Stimulated activated CD8-positive, alpha-beta memory T cell treated with anti-CD3 and anti-CD28 coated beads, Interleukin-12 subunit alpha, Interleukin-12 subunit beta, amount 100 ng/mL, for 24 hours (primary cell): ENCODE results near the gene RBPJL.
"Not testable (repeated sequence)": the region's sequence is repeated elsewhere in the genome, so short reads cannot be mapped to it uniquely, and the experiment has no call there.

Source experiments
- DNase-seq: peaks from one replicate; pipeline ENCODE4 v3.0.0-alpha.2; 2020; ENCODE audit errors: extremely low read depth

The RBPJL gene

DNA sequence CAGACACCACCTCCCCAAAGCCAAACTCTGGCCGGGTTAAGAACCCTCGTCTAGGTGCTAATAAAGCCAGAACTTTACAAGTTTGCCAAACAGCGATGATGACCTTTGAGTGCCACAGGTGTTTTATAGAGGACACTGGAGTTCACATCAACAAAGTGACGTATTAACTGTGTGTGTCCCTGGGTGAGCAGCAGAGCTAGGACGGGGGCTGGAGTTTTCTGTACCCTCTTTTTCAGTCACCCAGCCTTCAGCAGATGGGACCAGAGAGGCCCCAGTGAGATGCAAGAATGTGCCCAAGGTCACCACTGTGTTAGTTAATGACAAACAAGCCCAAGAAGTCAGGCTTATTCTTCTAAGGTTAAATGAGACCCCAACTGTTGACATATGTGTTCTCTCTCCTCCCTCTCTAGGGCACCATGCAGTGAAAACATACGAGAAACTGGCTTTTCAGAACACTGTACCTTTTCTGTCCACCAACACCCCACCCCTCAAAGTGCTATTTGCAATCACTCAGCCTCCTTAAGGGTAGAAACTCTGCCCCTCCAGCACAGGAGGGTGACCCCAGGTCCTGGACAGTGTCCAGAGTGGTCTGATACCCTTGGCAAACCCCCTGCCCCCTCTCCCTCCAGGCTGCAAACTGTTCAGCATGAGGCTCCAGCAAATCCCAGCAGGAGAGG is 36.4 kb downstream of the RBPJL start:
- DNase-seq = no peak

DNA sequence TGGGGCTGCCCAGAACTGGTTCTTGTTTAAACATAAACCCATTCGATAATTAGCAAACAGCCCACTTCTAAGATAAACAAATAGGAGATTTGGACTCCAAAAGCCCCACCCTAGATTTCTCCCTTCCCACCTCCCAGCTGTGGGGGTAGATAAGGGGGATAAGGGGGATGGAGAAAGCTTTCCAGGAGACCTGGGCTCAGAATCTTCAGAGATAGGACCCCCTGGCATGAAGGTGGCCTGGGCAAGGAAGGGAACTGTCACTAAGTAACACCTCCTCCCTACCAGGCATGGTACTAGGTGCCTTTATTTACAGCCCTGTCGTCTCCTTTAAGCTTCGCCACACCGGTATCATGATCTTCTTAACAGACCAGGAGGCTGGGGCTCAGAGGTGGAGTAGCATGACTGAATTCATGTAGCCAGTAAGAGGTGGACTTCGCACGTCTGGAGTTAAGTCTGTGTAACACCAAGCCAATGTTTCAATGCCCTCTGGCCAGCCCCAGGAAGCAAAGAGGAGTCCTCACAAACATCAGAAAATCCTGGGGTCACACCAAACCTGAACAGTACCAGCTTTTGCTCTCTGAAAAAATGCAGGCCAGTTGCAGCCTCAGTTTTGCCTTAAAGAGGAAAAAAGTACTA is 37.0 kb downstream of the RBPJL start:
- DNase-seq = no peak

DNA sequence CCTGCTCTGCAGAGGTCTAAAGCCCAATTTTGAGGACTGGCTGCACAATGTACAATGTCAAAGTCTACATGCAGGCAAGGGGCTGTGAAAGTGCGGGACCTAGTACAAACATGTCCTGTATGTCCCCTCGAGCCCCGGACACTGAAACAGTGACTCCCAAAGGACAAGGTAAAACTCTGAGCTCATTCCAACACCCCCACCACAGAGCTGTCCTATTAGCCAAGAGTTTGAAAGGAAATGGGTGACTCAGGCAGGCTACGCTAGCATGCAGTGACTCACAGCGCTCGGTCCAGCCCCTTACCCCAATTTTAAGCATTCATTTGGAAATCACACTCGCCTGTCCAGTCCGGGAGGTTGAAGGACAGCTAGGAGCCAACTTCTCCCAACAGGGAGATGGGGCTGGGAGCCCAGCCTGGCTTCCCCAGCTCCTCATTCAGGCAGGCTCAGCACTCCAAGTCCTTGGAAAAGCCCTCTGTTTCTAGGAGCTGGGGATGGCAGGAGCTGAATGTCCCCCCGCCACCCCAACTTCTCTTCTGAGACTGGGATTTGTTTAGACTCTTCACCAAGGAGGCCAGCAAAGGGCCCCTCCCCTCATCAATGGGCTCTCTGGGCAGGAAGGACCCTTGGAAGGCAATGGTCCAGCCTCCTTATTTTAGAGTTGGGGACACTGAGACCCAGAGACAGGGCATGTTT is 37.7 kb downstream of the RBPJL start:
- no peak for DNase-seq

DNA sequence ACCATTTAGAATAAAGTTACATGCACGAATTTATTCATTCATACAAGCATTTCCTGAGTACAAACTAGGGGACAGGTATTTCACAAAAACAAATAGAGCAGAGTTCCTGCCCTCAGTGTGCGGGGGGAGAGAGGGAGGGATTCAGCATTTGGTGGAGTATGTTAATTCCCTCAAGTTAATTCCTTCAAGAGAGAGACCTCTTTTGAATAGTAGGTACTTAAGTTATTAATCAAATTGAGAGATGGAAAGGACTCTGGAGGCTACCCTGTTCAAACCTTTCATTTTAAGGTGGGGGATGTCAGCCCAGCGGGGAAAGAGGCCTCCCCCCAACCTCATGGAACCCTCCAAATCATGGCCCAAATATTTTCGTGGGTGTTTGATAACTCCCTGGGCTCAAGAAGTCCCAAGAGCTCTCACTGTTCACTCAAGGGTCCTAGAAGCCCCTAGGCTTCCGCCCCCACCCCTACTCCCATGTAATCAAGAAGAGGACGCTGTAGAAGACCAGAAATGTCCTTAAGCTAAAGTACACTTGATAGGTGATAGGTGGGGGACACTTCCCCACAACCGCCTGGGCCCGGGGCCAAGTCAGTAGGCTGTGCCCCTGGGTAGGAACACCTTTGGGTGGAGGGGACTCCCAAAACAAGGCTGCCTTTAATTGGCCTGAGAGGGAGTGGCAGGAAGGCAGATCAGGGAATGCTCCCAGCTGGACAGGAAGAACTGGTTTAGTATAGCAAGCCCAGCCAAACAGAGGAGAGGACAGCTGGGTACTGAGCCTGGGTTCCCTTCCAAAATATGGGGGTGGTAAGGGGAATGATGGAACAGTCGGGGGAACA is 38.7 kb downstream of the RBPJL start:
- DNase-seq = no peak

DNA sequence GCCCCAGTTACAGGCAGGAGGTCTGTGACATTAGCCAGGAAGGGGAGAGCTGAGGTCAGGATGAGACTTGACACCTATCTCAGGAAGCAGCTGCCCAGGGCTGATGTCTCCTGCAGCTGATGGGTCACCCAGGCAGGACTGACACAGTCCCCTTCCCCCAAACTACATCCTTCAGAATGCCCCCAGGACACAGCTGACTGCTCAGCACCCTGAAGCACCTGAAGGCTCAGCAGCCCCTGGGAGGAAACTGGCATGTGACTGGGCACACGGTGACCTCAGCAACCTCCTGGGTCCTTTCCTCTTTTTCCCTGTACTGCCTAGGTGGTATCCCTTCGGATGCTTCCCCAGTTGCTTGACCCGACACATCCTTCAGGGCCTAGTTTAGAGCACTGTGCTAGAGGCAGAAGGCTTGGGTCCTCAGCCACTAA is 39.7 kb downstream of the RBPJL start:
- DNase-seq = no peak

DNA sequence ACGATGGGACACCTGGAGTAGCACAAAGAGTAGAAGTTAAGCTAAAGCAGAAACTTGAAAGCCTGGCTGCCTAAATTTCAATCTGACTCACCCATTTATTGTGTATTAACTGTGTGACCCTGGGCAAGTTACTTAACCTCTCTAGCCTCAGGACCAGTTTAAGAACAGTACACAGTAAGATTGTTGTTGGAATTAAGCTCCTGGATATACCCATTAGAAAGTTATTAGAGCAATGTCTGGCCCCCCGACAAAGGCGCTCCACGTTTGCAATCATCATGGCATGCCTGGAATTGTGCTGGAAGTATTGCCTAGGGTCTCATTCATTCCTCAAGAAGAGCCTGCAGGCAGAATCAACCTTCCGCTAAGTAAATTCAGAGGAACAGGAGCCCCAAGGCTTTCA is 40.2 kb downstream of the RBPJL start:
- no peak for DNase-seq

DNA sequence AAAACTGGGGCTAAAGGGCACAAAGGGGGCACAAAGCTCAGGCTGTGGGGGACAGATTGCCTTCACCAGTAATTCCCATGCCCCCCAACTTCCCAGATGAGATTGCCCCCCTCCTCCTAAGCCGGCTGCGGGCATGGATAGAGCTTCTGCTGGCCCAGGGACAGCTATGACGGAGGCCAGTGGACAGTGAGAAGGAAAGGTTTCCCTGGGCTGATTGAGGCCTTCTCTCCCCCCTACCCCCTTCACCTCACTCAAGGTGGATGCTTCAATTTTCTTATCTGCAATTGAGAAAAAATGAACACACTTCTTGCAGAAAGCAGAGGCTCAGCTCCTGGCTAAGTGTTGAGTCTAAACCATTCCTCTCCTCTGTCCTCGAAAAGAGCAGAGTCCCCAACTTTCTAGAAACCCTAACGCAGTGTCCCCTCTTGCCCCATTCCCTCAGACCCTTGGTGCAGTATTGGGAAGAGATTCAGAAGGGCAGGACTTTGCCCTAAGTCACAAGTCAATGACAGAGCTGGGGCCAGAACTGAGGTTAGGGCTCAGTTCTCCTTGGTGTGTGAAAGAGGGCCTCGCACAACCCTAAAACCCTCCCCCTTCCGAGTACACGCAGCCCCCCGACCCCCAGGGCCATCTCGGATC is 40.8 kb downstream of the RBPJL start:
- no peak for DNase-seq

DNA sequence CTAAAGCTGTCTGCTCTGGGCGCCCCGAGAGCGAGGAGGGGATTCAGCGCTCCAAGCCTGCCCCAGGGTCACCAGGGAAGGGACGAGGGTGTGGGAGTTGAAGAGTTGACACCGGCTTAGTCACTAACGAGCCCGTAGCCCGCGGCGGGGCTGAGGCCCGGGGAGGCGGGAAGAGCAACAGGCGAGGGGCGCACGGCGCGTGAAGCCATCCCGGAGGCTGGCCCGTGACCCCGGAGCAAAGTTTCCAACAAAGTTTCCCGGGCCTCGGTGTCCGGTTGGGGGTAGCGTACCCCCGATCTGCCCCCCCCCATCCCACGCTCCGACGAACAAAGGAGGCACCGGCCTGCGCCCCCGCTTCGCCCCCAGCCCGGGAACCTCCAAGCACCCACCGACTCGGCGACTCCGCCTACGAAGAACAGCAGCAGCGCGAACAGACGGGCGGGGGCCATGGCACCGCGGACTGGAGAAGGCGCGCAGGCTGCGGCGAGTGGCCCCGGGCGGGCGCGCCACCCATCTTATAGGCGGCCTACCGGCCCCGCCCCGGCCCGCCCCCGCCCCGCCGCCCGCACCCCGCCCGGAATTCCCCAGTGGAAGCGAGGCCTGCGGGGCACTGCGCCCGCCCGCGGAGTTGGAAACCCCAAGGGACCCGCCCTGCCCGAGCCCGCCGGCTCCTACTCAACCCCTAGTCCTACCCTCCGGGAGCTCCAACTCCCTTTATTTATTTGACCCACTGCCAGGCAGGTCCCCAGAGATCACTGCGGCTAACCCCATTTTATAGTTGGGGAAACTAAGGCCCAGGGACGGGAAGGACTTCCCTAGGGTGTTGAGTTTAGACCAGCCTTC is 41.5 kb downstream of the RBPJL start, which contains the start of gene SDC4:
Gene SDC4 (minus strand): TSS at position 489 of the 843 bp plus-strand sequence. CDS start 40 bp downstream, at position 449.
- DNase-seq = peak; percentile 31

DNA sequence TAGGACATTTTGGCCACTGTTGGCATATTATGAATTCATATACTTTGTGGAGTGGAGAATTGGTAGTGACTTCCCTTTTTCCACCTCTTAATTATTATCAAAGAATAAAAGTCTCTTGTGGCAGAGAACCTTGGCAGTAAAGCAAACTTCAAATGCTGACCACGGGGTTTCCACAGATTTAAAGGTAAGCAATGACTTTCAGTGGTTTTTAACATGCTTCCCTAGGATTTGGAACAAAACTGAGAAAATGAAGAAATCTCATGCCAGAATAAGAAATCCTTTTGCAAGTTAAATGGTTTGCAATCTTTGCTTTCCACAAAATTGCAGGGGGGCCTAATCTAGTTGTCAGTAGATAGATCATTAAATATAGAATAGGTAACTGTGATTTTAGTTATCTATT is 43.6 kb downstream of the RBPJL start:
- no peak for DNase-seq

DNA sequence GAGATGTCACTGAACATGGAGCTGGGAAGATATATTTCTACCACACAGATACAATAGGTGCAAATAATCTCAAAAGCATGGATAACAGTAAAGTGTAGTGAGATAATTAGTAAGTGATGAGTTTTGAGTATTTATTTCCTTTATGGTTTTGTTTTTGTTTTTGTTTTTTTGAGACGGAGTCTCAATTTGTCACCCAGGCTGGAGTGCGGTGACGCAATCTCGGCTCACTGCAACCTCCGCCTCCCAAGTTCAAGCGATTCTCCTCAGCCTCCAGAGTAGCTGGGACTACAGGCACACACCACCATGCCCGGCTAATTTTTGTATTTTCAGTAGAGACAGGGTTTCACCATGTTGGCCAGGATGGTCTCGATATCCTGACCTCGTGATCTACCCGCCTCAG is 44.2 kb downstream of the RBPJL start:
- DNase-seq = not testable (repeated sequence)

DNA sequence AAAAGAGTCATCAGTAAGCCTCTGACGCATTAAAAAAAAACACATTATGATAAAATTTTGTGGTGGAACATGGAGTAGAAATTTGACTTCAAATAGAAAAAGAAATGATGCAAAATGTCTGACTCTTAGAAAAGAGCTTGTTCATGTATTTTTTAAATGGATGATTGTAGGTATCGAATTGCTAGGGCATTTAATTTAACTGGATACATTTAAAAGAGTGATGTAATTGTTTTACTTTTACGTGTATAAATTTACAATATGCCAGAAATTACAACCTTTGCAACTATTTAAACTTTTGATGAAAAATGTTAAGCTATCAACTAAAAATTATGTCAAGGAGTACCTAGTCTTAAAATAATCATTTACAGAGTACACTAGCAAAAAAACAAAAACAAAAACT is 46.1 kb downstream of the RBPJL start:
- DNase-seq = no peak

DNA sequence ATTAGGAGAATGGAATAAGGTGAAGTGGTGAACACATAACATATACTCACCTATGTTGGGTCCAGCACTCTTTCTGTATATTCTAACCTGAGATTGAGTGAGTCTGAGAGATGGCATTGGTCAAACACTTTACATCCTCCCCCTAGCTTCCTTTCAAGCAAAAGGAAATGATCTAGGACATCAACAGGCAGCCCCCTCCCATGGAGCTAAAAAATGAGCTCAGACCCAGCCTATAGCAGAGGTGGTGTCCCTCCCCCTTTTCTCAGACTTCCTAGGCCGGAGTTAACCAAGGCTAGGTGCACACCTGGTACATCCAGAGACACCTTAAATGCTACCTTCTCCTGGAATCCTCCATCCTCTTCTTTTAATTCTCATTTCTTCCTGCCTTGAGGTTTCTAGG is 47.1 kb downstream of the RBPJL start:
- no peak for DNase-seq

DNA sequence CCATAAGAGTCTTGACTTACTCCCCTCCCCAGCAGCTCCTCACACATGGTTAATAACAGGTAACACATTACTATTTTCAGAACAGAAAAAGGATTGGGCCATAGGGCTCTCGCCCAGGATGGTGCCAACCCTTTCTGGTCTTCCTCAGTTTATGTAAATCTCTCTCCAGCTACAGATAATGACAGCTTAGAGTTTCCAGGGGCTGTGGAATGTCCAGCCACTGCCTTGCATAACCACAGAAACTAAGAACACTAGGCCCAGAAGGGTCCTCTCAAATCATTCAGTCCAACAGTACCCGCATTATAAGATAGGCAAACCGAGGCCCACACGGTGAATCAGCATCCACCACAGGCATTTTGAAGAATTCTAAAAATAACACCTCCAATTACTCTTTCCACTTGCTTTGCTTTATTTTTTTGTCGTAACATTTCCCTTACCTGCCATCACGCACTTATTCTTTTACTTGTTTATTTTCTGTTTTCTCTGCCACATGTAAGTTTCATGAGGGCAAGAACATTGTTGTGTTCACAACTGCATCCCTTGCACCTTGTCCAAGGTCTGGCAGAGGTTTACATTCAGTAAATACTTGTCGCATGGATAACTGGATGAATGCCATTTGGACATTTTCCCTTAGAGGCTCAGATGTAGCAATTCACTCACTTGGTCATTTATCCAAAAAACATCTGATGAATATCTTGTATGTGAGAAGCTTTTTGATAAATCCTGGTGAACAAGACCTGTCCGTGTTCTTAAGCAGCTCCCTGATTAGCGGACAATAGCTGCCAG is 48.0 kb downstream of the RBPJL start:
- no peak for DNase-seq

DNA sequence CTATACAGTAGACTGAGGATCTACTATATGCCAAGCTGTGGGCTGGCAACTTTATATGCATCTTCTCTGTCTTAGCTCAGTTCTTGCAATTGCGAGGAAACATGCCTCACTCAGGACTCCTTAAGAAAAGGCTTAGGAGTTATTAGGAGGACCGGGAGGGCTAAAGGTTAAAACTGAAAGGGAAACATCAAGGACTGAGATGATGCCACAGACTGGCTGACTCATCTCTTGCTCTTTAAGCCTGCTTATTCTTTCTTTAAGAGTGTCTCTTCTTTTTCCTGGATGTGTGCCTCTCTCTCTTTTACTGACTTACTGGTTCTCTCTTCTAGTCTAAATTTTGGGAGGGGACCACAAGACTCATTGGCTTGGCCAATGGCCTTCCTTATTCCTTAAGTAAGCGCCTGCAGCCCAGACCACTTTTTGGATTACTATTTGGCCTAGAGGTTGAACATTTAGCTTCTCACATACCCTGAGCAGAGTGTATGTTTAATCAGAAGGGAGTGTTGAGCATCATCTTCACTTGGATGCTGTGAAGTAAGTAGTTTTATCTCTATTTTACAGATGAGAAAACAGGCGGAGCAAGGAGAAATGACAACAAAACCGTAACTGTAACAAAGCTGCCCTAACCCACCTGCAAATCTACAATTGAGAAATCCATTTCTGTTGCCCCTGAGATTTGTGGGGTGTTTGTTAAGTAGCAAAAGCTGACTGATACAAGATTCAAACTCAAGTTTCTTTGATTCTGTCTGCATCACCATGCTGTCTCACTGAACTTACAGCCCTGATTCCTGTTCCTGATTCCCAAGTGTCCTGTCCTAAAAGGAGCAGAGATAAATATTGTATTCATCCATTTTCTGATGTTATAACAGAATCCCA is 48.8 kb downstream of the RBPJL start:
- DNase-seq = no peak

DNA sequence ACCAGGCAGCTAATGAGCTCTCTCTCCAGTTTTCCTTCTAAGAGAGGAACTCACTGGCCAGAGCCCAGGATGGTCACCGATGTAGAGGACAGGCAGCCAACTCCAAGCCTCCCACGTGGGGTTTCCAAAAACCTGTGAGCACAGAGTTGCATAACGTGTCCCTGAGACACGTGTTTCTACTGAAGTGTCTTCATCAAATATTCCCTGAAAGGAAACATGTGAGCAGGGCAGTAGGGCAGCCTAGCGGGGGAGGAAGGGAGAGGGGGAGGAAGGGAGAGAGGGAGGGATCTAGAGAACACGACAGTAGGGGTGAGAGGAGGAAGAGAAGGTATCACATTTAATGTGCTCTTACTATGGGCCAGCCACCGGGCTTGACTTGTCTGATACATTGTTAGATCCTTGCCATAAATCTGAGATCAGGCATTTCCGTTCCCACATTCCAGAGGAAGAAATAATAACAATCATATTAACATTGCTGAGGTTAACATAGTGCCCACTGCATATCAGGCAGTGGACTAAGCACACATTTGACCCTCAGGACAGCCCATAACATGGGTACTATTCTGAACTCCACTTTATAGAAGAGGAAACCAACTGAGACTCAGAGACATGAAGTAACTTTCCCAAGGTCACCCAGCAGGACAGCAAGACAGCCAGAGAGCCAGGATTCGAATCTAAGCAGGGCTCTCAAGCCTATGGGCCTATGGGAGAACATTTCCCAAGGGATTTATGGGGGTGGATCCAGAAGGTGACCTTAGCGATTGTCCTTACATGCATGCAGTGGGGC is 51.8 kb downstream of the RBPJL start:
- DNase-seq = no peak

DNA sequence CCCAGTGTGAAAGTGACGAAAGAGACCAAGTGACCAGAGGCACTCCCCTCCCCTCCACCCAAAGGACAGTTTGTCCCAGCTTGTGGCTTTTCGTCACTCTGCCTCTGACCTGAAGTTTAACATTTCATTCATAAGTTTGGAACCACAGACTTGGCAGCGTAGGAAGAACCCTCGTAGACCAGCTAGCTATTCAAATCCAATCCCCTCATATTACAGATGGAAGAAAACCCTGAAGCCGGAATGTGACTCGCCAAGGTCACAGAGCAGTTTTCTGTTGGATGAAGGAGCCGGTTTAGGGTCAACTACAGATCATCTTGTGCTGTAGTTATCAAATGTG is 52.4 kb downstream of the RBPJL start:
- no peak for DNase-seq

DNA sequence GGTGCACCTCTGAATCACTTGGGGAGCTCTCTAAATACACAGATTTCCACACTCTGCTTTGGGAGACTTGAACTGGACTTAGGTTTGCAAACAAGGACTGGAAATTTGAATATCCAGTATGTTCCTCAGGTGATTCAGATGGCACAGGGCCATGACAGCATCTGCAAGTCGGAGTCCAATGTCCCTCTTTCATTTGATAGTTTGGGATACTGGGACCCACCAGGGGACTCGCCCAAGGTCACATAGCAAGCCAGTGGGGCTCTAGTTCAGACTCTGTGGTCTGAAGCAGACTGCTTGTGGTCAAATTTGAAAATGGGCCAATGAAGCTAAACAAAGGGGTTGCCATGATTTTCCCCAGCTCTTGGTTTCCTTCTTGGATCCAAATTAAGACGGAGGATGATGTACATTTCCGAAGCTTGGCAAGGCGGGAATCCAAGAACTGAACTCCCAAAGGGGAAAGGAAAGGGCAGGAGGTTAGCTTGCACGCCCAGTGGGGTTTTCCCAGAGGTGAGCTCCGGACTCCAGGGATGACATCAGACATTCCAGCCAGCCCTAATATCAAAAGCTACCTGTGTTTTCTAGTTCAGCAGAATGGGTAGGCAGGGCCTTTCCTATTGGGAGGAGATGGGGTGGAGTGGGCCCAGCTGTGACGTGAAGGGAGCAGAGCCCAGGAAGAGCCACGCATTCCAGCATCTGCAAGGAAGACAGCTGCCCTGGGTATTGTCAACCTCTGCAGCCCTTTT is 52.9 kb downstream of the RBPJL start:
- no peak for DNase-seq

DNA sequence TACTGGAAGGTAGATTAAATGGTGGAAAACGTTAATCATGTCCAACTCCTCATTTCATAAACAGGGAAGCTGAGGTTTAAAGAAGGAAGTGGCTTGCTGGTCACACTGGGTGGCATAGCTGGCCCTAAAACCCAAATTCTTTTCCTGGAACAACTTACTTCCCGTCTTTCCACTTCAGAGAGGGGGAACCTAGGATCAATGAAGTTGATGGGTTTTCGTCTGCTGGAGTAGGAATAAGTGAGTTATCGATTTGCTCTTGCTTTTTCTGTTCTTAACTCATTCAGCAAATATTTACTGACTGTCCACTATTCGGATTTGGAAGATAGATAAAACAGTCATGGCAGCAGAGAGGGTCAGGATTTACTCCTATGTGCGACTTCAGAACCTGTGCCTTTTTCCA is 55.2 kb downstream of the RBPJL start:
- no peak for DNase-seq
